Stimulated activated CD8-positive, alpha-beta memory T cell treated with anti-CD3 and anti-CD28 coated beads, Interleukin-15, amount 100 ng/mL, for 1 hour (primary cell): Measurements from ENCODE around the gene RNF220.
"Not testable (repeated sequence)": the region's sequence is repeated elsewhere in the genome, so short reads cannot be mapped to it uniquely, and the experiment has no call there.

Experiments
- DNase-seq: peaks from one replicate; pipeline ENCODE4 v3.0.0-alpha.2; 2020; ENCODE audit warnings: low read depth

Gene RNF220

DNA sequence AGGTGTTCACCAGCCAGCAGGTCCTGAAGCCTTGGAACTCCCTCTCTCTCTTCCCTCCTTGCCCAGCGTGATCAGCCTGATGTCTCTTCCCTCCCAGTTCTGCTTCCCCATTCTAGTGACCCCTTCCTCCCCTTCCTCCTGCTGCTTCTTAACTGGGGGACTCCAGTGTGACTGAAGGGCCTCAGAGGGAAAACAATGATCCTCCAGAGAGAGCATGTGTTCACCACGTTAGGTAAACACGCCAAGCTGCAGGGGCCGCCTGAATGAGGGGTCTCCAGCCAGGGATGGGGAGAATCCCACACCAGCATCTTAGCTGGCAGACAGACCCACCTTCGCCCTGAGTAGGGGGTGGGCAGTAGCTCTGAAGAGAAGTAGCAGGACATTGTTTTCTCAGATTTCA, 144.5 kb downstream of the RNF220 start:
- DNase-seq = no peak

GRCh38 chr1:44553127-44553758, 148.2 kb downstream of the RNF220 start:
- no peak for DNase-seq

GRCh38 chr1:44553771-44554170, 148.7 kb downstream of the RNF220 start:
- no peak for DNase-seq

DNA sequence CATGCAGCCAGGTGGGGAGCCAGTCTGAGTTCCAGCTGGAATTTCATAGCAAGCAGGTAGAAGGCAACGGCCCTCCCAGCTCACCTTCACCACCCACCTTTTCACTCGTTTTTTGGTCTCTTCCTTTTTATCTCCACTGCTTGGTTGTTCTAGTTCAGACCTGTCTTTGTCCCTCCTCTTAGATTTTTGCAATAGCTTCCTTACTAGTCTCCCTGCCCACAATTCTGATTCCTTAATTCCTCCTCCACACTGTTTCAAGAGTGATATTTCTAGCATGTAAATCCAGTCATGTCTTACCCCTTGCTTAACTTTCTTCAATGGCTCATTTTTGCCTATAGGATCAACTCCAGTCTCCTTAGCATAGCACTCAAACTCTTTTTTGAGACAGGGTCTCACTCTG, 149.7 kb downstream of the RNF220 start:
- DNase-seq = no peak

DNA sequence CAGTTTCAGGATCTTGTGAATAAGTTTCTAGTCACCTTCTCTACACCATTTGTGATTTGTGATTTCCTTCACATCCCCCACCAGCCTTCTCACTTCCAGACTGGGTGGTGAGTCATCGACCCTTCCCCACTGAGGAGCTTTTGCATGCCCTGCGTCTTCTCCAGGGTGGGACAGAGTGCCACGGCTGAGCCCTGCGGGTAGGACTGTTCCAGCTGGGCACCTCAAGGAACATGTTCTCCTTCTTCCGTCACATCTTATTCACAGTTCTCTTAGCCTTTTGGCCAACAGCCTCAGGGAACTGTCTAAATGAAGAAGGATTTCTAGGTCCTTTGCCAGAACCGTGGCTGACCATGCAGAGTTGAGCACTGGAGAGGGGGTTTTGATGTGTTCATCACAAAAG, 152.7 kb downstream of the RNF220 start:
- no peak for DNase-seq

DNA sequence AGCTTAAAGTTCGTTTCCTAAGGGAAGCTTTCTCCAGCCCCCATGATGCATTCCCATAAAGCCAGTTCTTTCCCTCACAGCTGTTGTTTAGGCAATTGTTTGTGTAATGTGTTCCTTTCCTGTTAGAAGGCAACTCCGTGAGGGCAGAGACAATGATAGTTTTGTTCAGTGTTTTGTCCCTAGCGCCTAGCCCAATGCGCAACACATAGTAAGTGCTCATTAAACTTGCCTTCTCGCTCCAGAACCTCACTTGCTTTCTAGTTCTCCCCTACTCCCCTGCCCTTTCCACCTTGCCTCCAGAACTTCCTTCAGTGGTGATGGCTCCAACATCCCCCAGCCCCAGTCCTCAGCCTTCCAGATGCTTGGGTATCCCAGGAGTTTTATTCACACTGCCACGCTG, 153.8 kb downstream of the RNF220 start:
- no peak for DNase-seq

GRCh38 chr1:44559330-44559729, 154.3 kb downstream of the RNF220 start:
- DNase-seq = no peak

DNA sequence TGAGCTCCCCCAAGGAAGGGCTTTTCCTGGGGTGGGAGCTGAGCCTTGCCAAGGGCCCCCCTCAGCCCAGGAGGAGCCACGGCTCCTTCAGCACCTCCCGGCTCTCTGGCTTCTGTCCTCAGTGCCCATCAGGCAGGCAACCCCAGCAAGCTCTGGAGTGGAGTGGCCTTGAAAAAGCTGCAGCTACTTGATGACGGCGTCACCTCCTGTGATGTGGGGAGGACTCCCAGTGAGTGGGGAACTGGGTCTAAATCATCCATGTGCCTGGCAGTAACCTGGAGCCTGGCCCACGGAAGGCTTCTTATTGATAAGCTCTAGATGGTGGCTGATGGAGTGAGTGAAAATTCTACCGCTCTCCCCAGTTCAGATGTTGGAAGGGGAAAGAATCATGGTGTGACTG, 154.9 kb downstream of the RNF220 start:
- no peak for DNase-seq

DNA sequence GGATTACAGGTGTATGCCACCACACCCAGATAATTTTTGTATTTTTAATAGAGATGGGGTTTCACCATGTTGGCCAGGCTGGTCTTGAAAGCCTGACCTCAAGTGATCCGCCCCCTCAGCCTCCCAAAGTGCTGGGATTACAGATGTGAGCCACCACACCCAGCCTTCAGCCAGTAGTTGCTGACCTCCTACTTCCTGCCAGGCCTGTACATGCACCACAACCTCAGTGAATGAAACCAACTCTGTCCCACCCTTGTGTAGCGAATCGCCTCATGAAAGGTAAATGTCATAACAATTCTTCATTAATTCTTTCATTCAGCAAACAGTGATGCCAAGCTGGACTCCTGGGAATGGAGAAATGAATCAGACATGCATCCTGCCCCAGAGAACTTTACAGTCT, 155.6 kb downstream of the RNF220 start:
- DNase-seq = not testable (repeated sequence)

DNA sequence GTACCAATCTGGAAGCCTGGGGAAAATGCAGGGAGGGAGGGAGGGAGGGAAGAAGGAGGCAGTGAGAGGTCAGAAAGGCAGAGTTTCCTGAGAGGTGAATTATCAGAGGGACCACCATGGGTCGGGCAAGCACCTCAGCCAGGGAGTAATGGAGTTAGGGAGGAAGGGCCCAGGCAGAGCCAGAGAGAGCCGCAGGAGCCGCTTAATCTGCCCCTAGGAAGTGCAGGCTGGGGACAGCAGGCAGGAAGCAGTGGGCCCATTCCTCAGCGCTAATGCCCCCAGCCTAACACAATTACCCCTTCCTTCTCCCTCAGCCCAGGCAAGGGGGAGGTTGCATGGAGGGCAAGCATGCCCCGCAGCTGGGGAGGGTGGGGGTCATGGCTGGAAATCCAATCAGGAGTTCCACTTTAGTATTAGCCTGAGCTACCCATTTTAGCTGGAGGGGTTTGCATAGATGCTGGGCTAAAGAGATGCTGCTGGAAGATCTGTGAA, 160.2 kb downstream of the RNF220 start:
- DNase-seq = no peak

GRCh38 chr1:44565833-44566232, 160.8 kb downstream of the RNF220 start:
- DNase-seq = no peak

DNA sequence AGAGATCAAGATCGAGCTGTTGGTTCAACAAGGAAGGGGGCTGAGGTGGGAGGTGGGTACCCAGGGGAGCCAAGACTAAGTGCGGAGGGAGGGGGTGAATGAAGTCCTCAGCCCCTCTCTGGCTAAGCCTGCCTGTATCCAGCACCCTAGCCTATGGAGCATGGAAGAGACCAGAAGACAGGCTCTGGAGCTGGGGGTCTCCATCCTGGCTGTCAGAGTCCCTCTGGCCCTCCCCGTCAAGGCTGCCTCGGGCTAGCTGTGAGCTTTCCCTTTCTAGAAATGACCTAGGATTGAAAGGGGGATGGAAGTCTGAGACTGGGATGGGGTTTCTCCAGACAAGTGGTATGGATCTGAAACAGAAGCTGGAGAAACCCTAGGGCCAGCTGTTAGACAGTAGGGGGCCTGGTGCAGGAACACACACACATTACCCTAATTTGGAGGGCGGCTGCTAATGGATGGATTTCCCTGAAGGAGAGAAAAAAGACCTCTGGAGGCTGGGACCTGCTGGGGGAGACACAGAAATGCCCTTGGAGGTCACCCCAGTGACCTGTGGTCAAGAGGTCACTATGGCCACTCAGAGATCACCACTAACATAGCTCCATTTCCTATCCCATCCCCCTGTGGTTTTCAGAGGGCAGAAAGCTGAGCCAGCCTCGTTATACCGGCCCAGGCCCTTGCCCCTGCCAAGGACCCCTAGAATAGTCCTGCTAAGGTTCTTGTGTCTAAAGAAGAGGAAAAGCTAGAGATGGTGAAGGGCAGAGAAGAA, 161.4 kb downstream of the RNF220 start:
- no peak for DNase-seq

DNA sequence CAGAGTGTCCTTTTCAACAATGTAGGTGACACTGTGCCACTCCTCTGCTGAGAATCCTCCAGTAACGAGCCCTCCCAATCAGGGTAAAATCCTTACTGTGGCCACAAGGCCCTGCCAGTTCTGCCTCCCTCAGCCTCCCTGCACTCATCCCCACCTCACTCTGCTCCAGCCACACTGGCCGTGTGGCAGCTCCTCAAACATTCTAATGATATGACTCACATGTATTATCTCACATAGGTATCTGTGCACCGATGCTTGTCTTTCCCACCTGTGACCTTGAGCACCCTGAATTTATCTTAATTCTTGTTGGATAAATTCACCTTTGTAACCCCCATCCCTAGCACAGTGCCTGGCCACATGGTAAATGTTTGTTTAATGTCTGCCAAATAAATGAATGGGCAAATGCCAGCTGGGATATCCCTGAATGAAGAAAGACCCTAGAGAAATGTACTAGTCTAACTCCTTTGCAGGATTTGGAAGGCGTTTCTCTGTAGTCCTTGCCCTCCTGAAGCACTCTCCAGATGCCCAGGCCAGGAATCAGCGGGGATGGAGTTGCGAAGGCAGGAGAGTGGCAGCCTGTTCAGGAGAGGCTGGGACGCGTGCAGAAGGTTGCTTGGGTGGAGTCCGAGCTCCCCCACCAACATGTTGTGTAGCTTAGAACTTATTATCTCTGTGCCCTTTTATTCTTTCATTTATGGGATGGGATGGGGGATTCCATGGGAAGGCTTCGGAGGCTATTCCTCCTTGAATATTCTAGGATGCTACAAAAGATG, 163.3 kb downstream of the RNF220 start:
- DNase-seq = no peak

DNA sequence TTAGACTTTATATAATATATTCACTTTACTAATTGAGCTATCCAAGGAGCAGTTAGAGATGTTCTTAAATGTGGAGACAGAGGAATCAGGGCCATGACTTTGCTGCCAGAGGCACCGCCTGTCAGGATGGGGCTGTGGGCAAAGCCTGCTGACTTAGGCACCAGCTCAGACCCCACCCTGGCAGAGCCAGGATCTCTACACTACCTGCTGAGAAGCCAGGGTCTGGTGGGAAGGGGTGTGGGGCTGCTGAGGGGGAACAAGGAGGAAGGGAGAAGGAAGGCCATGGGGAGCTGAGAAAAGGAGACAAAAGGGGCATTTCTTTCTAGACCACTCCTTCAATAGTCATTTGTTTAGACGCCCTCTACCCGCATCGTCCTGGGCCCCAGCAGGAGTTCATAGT, 164.4 kb downstream of the RNF220 start:
- DNase-seq = no peak

- no peak for DNase-seq
These were observed 166.9 kb downstream of the RNF220 start for GRCh38 chr1:44571712-44572571.

DNA sequence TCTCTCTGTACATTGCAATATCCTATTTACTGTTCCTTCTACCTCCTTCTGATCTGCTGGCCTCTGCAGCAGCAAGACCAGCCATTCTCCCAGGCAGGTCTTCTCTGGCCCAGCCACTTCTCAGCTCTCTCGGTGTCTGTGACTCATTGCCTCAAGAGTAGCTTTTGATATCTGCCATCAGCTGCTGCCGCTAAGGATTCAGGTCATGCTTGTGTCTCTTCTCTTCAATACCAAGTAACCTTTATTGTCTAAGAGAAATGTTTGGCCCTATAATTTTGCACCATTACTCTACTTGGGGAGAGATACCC, 167.5 kb downstream of the RNF220 start:
- DNase-seq = no peak

DNA sequence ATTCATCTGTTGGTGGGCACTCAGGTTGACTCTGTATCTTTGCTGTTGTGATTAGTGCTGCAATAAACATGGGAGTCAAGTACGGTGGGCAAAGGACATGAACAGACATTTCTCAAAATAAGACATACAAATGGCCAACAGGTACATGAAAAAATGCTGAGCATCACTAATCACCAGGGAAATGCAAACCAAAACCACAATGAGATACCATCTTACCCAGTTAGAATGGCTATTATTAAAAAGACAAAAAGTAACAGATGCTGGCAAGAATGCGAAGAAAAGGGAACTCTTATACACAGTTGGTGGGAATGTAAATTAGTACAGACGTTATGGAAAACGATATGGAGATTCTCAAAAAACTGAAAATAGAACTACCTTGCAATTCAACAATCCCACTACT, 170.3 kb downstream of the RNF220 start:
- no peak for DNase-seq

- DNase-seq = no peak
These were observed 171.5 kb downstream of the RNF220 start for GRCh38 chr1:44576456-44577150.

GRCh38 chr1:44581205-44581604, 176.2 kb downstream of the RNF220 start:
- DNase-seq = no peak

GRCh38 chr1:44584167-44584566, 179.1 kb downstream of the RNF220 start:
- DNase-seq = no peak

DNA sequence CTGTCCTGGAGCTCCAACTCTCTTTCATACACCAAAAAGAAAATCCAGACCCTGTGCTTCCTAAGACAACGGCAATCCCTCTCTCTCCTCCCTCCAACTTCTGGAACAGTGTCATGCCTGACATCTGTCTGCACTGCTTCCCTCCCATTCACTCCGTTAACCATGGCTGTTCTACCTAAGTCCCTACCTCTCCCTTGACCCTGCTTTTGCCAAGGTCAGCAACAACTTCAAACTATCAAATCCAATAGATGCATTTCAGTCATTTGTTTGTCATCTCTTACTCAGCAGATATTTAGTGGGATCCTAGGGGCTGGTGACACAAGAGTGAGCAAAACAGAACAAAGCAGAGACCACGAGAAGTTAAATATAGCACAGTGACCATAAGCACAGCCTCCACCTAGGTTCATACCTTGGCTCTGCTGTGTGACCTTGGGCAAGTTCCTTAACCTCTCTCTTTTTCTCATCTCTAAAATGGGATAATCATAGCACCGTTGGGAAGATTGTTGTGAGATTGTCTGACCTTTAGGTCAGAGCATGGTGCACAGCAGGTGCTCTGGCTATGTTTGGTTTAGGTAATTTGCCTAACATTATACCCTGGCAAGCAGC, 180.4 kb downstream of the RNF220 start:
- no peak for DNase-seq
